IMR-90 (cell line): Measurements from ENCODE around the gene FAM118A. TPM values are rescaled to one million over a fixed set of nuclear protein-coding genes. Genes with fewer than 3 reads are reported as not detected.

Experiments used
- ATAC-seq: fragments of 200-7000 bp; cut with Tn5 transposase; 2 replicates; pipeline ENCODE4 v1.9.1; 2020; ENCODE audit warnings: low read depth, mild to moderate bottlenecking, moderate library complexity
- BruUV-seq: library from RNA; stranded (reverse); fragments of 400-500 nt; replicated peaks from 2 replicates; lab custom pipeline; 2021; lab: Mats Ljungman, UMichigan
- CTCF ChIA-PET: fragments of 300-600 bp; formaldehyde crosslinking; extraction: SDS; loops from one replicate; lab custom pipeline; 2021; ENCODE audit warnings: antibody characterized with exemption; lab: Yijun Ruan, JAX
- POLR2A ChIA-PET: fragments of 300-600 bp; sonication (Branson Sonifier 250); formaldehyde crosslinking; loops from one replicate; lab custom pipeline; 2022; ENCODE audit warnings: antibody characterized with exemption; ENCODE audit not compliant: unreplicated experiment; lab: Charles Lee
- DNase-seq: peaks from one replicate; pipeline ENCODE4 v3.0.0; 2013
- H2AFZ ChIP-seq: replicated peaks from 2 replicates; pipeline ENCODE3; 2013; ENCODE audit warnings: low read length, mild to moderate bottlenecking; ENCODE audit not compliant: poor library complexity
- H2AK5ac ChIP-seq: 2 replicates; pipeline ENCODE4 v1.6.1; 2013; ENCODE audit warnings: low read depth, low read length, inconsistent platforms
- H2AK9ac ChIP-seq: replicated peaks from 2 replicates; pipeline ENCODE3; 2013; ENCODE audit warnings: mild to moderate bottlenecking, low read depth, low read length, moderate library complexity; ENCODE audit not compliant: poor library complexity
- H2BK120ac ChIP-seq: 2 replicates; pipeline ENCODE4 v1.6.1; 2013; ENCODE audit warnings: low read depth, low read length, inconsistent platforms
- H2BK15ac ChIP-seq: 3 replicates; pipeline ENCODE4 v1.6.1; 2013; ENCODE audit warnings: low read depth, low read length, inconsistent platforms
- H2BK20ac ChIP-seq: 2 replicates; pipeline ENCODE4 v1.6.1; 2013; ENCODE audit warnings: low read depth, mild to moderate bottlenecking, inconsistent platforms, low read length, moderate library complexity
- H2BK5ac ChIP-seq: 2 replicates; pipeline ENCODE4 v1.6.1; 2013; ENCODE audit warnings: mild to moderate bottlenecking, low read depth, low read length, inconsistent platforms; ENCODE audit not compliant: poor library complexity, severe bottlenecking
- H3K14ac ChIP-seq: replicated peaks from 2 replicates; pipeline ENCODE4 v1.6.1; 2013; ENCODE audit warnings: low read depth, low read length, inconsistent platforms
- H3K18ac ChIP-seq: 2 replicates; pipeline ENCODE4 v1.6.1; 2013; ENCODE audit warnings: low read depth, low read length, control low read depth
- H3K23ac ChIP-seq: 2 replicates; pipeline ENCODE4 v1.6.1; 2013; ENCODE audit warnings: low read depth, low read length, inconsistent platforms
- H3K27ac ChIP-seq: 2 replicates; pipeline ENCODE4 v1.5.1; 2013; ENCODE audit warnings: mild to moderate bottlenecking, control low read depth, low read length; ENCODE audit not compliant: insufficient read depth
- H3K27me3 ChIP-seq: 2 replicates; pipeline ENCODE4 v1.6.1; 2013; ENCODE audit warnings: low read length; ENCODE audit not compliant: control insufficient read depth, insufficient read depth
- H3K36me3 ChIP-seq: 2 replicates; pipeline ENCODE4 v1.6.1; 2013; ENCODE audit warnings: low read length, mixed read lengths; ENCODE audit not compliant: control insufficient read depth, insufficient read depth
- H3K4ac ChIP-seq: 2 replicates; pipeline ENCODE4 v1.6.1; 2013; ENCODE audit warnings: low read depth, low read length, inconsistent platforms
- H3K4me1 ChIP-seq: 2 replicates; pipeline ENCODE4 v1.6.1; 2013; ENCODE audit warnings: low read length, mixed read lengths; ENCODE audit not compliant: control insufficient read depth, insufficient read depth
- H3K4me2 ChIP-seq: 2 replicates; pipeline ENCODE4 v1.6.1; 2013; ENCODE audit warnings: low read depth, mild to moderate bottlenecking, control low read depth, low read length, moderate library complexity
- H3K4me3 ChIP-seq: 2 replicates; pipeline ENCODE4 v1.5.1; 2013; ENCODE audit warnings: low read depth, mild to moderate bottlenecking, control low read depth, low read length, moderate library complexity; ENCODE audit not compliant: insufficient read depth
- H3K56ac ChIP-seq: 2 replicates; pipeline ENCODE4 v1.6.1; 2013; ENCODE audit warnings: low read length, inconsistent platforms; ENCODE audit not compliant: insufficient read depth; ENCODE audit errors: extremely low read depth
- H3K79me1 ChIP-seq, 2 experiments: 2 replicates each; pipeline ENCODE4 v1.6.1; 2013; ENCODE audit warnings: low read length in 2 of 2, inconsistent platforms in 1 of 2, low read depth in 1 of 2
- H3K9ac ChIP-seq: 2 replicates; pipeline ENCODE4 v1.6.1; 2013; ENCODE audit warnings: low read depth, low read length, control low read depth
- H3K9me1 ChIP-seq: 2 replicates; pipeline ENCODE4 v1.6.1; 2013; ENCODE audit warnings: low read length, inconsistent platforms; ENCODE audit not compliant: insufficient read depth
- H3K9me3 ChIP-seq: 2 replicates; pipeline ENCODE4 v1.6.1; 2013; ENCODE audit warnings: low read length; ENCODE audit not compliant: control insufficient read depth, insufficient read depth
- H4K20me1 ChIP-seq: 2 replicates; pipeline ENCODE4 v1.6.1; 2013; ENCODE audit warnings: low read length, inconsistent platforms; ENCODE audit not compliant: insufficient read depth
- H4K5ac ChIP-seq: 2 replicates; pipeline ENCODE4 v1.6.1; 2013; ENCODE audit warnings: mild to moderate bottlenecking, low read depth, low read length, control low read depth
- H4K8ac ChIP-seq, 2 experiments: 2 replicates each; pipeline ENCODE4 v1.6.1; 2013; ENCODE audit warnings: low read depth in 2 of 2, low read length in 2 of 2, control low read depth in 1 of 2, inconsistent platforms in 1 of 2
- H4K91ac ChIP-seq: 2 replicates; pipeline ENCODE4 v1.6.1; 2013; ENCODE audit warnings: low read depth, low read length, inconsistent platforms; ENCODE audit not compliant: insufficient read depth
- BHLHE40 ChIP-seq: fragments of 150-350 bp; IDR thresholded peaks from 2 replicates; pipeline ENCODE4 v1.6.1; 2016; ENCODE audit warnings: mild to moderate bottlenecking, low read depth, low read length
- CEBPB ChIP-seq: IDR thresholded peaks from 2 replicates; pipeline ENCODE4 v1.6.1; 2012; ENCODE audit warnings: low read depth, low read length, improper control_type of control experiment
- CHD1 ChIP-seq: IDR thresholded peaks from 2 replicates; pipeline ENCODE4 v1.6.1; 2012; ENCODE audit warnings: low read depth, low read length, improper control_type of control experiment
- MAFK ChIP-seq: IDR thresholded peaks from 2 replicates; pipeline ENCODE4 v1.6.1; 2012; ENCODE audit warnings: low read depth, low read length, improper control_type of control experiment
- MAZ ChIP-seq: IDR thresholded peaks from 2 replicates; pipeline ENCODE4 v1.6.1; 2012; ENCODE audit warnings: low read depth, mild to moderate bottlenecking, low read length, improper control_type of control experiment, moderate library complexity, borderline replicate concordance
- MXI1 ChIP-seq: IDR thresholded peaks from 2 replicates; pipeline ENCODE4 v1.6.1; 2012; ENCODE audit warnings: low read depth, mild to moderate bottlenecking, low read length, moderate library complexity, borderline replicate concordance
- POLR2A ChIP-seq: IDR thresholded peaks from 2 replicates; pipeline ENCODE4 v1.6.1; 2012; ENCODE audit warnings: mild to moderate bottlenecking, low read depth, low read length
- RAD21 ChIP-seq: IDR thresholded peaks from 2 replicates; pipeline ENCODE4 v1.6.1; 2012; ENCODE audit warnings: low read length, improper control_type of control experiment
- RCOR1 ChIP-seq: IDR thresholded peaks from 2 replicates; pipeline ENCODE4 v1.6.1; 2012; ENCODE audit warnings: mild to moderate bottlenecking, low read length, improper control_type of control experiment; ENCODE audit not compliant: insufficient replicate concordance
- WGBS, 2 experiments: methylation state at CpG; one replicate each; pipeline versions ENCODE4 v1.1.5 to v1.1.7; 2013; ENCODE audit warnings: missing lambda C conversion rate in 2 of 2; ENCODE audit not compliant: insufficient read length in 1 of 2; ENCODE audit errors: extremely low coverage in 2 of 2; 5-methylcytosine and 5-hydroxymethylcytosine counted together
- dilution Hi-C: fragments of 300-500 bp; cut with HindIII; formaldehyde crosslinking; loops from one replicate; pipeline ENCODE4 v1.14.3; 2018; ENCODE audit warnings: low sequenced_read_pairs; ENCODE audit not compliant: unreplicated experiment
- in situ Hi-C: fragments of 300-500 bp; cut with MboI; formaldehyde crosslinking; loops from 3 replicates; pipeline ENCODE4 v1.14.3; 2019; ENCODE audit warnings: low sequenced_read_pairs, inconsistent platforms, mixed read lengths
- intact Hi-C: fragments of 100-400 bp; cut with micrococcal nuclease; formaldehyde crosslinking; loops from 2 replicates; pipeline ENCODE4 v1.10.0; 2022
- polyA plus RNA-seq, 3 experiments: library from polyadenylated mRNA; depleted of rRNA; stranded (reverse); fragments of >200 nt; gene quantifications; 2 replicates each; pipeline ENCODE4 v1.2.3, GENCODE V29; 2012; ENCODE audit warnings: low replicate concordance in 1 of 3
- total RNA-seq: library from RNA; depleted of rRNA; stranded (reverse); fragments of >200 nt; gene quantifications from 2 replicates; pipeline ENCODE4 v1.2.3, GENCODE V29; 2012
- TF ChIP-seq, protein P1 (sequence below): conservative IDR thresholded peaks from 2 replicates; pipeline ENCODE4 v1.5.1; 2012; ENCODE audit warnings: mild to moderate bottlenecking, low read depth, low read length, improper control_type of control experiment
- TF ChIP-seq, protein P2 (sequence below): fragments of 150-350 bp; IDR thresholded peaks from 2 replicates; pipeline ENCODE4 v1.6.1; 2016; ENCODE audit warnings: low read depth, mild to moderate bottlenecking, low read length, moderate library complexity, borderline replicate concordance
- TF ChIP-seq, protein P3 (sequence below): fragments of 150-350 bp; IDR thresholded peaks from 2 replicates; pipeline ENCODE4 v1.6.1; 2017; ENCODE audit warnings: mild to moderate bottlenecking, antibody characterized with exemption, low read length, low read depth

The FAM118A gene
- total and polyA plus RNA-seq, 2 of the 4 experiments (the other 2 are of a cell fraction) = 20.6 to 95.6 TPM

DNA sequence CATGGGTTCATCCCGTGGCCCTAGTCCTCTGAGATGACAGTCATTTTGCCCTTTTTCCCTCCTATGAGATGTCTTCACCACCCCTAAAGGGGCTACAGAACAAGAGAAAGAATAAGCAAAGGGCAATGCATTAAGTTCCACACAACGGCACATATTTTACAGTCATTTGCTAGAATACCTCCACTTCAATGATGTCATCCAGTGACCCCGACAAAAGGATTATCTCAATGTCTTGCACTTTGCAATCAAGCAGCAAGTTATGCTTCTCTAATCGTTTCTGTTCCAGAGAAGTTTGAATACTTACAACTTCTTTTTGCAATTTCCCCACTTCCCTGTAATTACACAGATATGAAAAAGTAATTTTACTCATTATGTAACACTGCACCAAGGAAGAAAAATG, 49.9 kb downstream of the FAM118A start:
- Histone ChIP-seq H4K8ac (no peak overlapping the region), H2BK120ac (no peak overlapping the region), H3K27me3 (peaks cover 18% of the 10 kb centered on the region), H2AFZ (no peak overlapping the region), H3K18ac (no peak overlapping the region), H3K14ac (no peak overlapping the region), H3K9ac (no peak overlapping the region), H3K56ac (no peak overlapping the region), H2BK20ac (no peak overlapping the region), H3K36me3 (no peaks in the 10 kb centered on the region), H2BK5ac (no peak overlapping the region), H3K4me2 (no peak overlapping the region), H3K23ac (no peak overlapping the region), H3K9me3 (no peaks in the 10 kb centered on the region), H3K9me1 (no peaks in the 10 kb centered on the region), H3K4ac (no peak overlapping the region), H4K5ac (no peak overlapping the region), H3K27ac (no peak overlapping the region), H3K4me3 (no peak overlapping the region), H2AK9ac (no peak overlapping the region), H2AK5ac (no peak overlapping the region), H2BK15ac (no peak overlapping the region), H3K4me1 (no peaks in the 10 kb centered on the region), H4K91ac (no peak overlapping the region), H4K20me1 (no peaks in the 10 kb centered on the region), H3K79me1 (no peaks in the 10 kb centered on the region)
- POLR2A ChIA-PET = no interaction called here
- dilution Hi-C loops = no loop called here
- intact Hi-C loops = loop anchor here (5.0 kb wide), 1 partner anchor 38 kb away; no protein-coding TSS in a partner anchor
- in situ Hi-C loops = no loop called here
- CTCF ChIA-PET = no interaction called here
- no TSS peak for BruUV-seq
- ATAC-seq (no peak), DNase-seq (no peak)
- WGBS, 2 experiments = 83% methylated on average over 1 of the region's 4 CpGs; no CpG with 5 or more reads in 1 of the 2 experiments
- no peak for TF ChIP-seq CEBPB
- no peak for TF ChIP-seq MAZ
- TF ChIP-seq MAFK = no peak
- TF ChIP-seq, protein P1, sequence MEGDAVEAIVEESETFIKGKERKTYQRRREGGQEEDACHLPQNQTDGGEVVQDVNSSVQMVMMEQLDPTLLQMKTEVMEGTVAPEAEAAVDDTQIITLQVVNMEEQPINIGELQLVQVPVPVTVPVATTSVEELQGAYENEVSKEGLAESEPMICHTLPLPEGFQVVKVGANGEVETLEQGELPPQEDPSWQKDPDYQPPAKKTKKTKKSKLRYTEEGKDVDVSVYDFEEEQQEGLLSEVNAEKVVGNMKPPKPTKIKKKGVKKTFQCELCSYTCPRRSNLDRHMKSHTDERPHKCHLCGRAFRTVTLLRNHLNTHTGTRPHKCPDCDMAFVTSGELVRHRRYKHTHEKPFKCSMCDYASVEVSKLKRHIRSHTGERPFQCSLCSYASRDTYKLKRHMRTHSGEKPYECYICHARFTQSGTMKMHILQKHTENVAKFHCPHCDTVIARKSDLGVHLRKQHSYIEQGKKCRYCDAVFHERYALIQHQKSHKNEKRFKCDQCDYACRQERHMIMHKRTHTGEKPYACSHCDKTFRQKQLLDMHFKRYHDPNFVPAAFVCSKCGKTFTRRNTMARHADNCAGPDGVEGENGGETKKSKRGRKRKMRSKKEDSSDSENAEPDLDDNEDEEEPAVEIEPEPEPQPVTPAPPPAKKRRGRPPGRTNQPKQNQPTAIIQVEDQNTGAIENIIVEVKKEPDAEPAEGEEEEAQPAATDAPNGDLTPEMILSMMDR = no peak
- TF ChIP-seq, protein P2, sequence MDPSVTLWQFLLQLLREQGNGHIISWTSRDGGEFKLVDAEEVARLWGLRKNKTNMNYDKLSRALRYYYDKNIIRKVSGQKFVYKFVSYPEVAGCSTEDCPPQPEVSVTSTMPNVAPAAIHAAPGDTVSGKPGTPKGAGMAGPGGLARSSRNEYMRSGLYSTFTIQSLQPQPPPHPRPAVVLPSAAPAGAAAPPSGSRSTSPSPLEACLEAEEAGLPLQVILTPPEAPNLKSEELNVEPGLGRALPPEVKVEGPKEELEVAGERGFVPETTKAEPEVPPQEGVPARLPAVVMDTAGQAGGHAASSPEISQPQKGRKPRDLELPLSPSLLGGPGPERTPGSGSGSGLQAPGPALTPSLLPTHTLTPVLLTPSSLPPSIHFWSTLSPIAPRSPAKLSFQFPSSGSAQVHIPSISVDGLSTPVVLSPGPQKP = no peak
- TF ChIP-seq RCOR1 = no peak
- TF ChIP-seq RAD21 = no peak
- no peak for TF ChIP-seq BHLHE40
- no peak for TF ChIP-seq MXI1
- no peak for TF ChIP-seq CHD1
- TF ChIP-seq, protein P3, sequence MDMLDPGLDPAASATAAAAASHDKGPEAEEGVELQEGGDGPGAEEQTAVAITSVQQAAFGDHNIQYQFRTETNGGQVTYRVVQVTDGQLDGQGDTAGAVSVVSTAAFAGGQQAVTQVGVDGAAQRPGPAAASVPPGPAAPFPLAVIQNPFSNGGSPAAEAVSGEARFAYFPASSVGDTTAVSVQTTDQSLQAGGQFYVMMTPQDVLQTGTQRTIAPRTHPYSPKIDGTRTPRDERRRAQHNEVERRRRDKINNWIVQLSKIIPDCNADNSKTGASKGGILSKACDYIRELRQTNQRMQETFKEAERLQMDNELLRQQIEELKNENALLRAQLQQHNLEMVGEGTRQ = no peak
- no peak for TF ChIP-seq POLR2A
